ENCODE results near the gene CASP2. TPM values are rescaled to one million over a fixed set of nuclear protein-coding genes. Genes with fewer than 3 reads are reported as not detected.
A peak's percentile ranks its signal among the peaks of the same experiment; 100 is the strongest.

The CASP2 gene
- total RNA-seq, 1 experiment from 2014 or later, result 13.1 TPM

- no peaks in the 10 kb centered on the region for H3K27me3 ChIP-seq (ENCODE audit: control insufficient read depth, insufficient read depth, low read length)
- peaks cover 49% of the 10 kb centered on the region for H3K36me3 ChIP-seq (replicated peaks; ENCODE audit: control insufficient read depth, insufficient read depth, low read length)
- H3K4me3 ChIP-seq (ENCODE audit: insufficient read depth, low read depth, low read length), result no peak overlapping the region
- DNase-seq, result no peak
Measured at GRCh38 chr7:143295870-143296269, 7.7 kb downstream of the CASP2 start.

- Histone ChIP-seq H3K27me3 (ENCODE audit: control insufficient read depth, insufficient read depth, low read length) (no peaks in the 10 kb centered on the region), H3K4me3 (ENCODE audit: insufficient read depth, low read depth, low read length) (no peak overlapping the region), H3K36me3 (replicated peaks; ENCODE audit: control insufficient read depth, insufficient read depth, low read length) (peaks cover 55% of the 10 kb centered on the region)
- DNase-seq, result no peak
Measured at GRCh38 chr7:143296686-143297085, 8.5 kb downstream of the CASP2 start.

GRCh38 chr7:143299346-143299745 lies 11.2 kb downstream of the CASP2 start:
- no peaks in the 10 kb centered on the region for H3K27me3 ChIP-seq (ENCODE audit: control insufficient read depth, insufficient read depth, low read length)
- peaks cover 52% of the 10 kb centered on the region for H3K36me3 ChIP-seq (replicated peaks; ENCODE audit: control insufficient read depth, insufficient read depth, low read length)
- H3K4me3 ChIP-seq (ENCODE audit: insufficient read depth, low read depth, low read length), result no peak overlapping the region
- DNase-seq, result no peak

GRCh38 chr7:143299840-143300239 lies 11.7 kb downstream of the CASP2 start:
- Histone ChIP-seq H3K4me3 (ENCODE audit: insufficient read depth, low read depth, low read length) (no peak overlapping the region), H3K36me3 (replicated peaks; ENCODE audit: control insufficient read depth, insufficient read depth, low read length) (peaks cover 53% of the 10 kb centered on the region), H3K27me3 (ENCODE audit: control insufficient read depth, insufficient read depth, low read length) (no peaks in the 10 kb centered on the region)
- peak; percentile 81 for DNase-seq

- DNase-seq, result no peak
- no peaks in the 10 kb centered on the region for H3K27me3 ChIP-seq (ENCODE audit: control insufficient read depth, insufficient read depth, low read length)
Measured at GRCh38 chr7:143300959-143301935, 13.1 kb downstream of the CASP2 start.

GRCh38 chr7:143303733-143304132 lies 15.6 kb downstream of the CASP2 start:
- Histone ChIP-seq H3K4me3 (ENCODE audit: insufficient read depth, low read depth, low read length) (no peak overlapping the region), H3K36me3 (replicated peaks; ENCODE audit: control insufficient read depth, insufficient read depth, low read length) (peaks cover 53% of the 10 kb centered on the region), H3K27me3 (ENCODE audit: control insufficient read depth, insufficient read depth, low read length) (no peaks in the 10 kb centered on the region)
- DNase-seq, result no peak

More at GRCh38 chr7:143300959-143301935, 13.1 kb downstream of the CASP2 start:
- H3K4me3 ChIP-seq (ENCODE audit: insufficient read depth, low read depth, low read length), result no peak overlapping the region
- peaks cover 53% of the 10 kb centered on the region for H3K36me3 ChIP-seq (replicated peaks; ENCODE audit: control insufficient read depth, insufficient read depth, low read length)

GRCh38 chr7:143304938-143305337 lies 16.8 kb downstream of the CASP2 start:
- Histone ChIP-seq H3K36me3 (replicated peaks; ENCODE audit: control insufficient read depth, insufficient read depth, low read length) (peaks cover 52% of the 10 kb centered on the region), H3K27me3 (ENCODE audit: control insufficient read depth, insufficient read depth, low read length) (no peaks in the 10 kb centered on the region), H3K4me3 (ENCODE audit: insufficient read depth, low read depth, low read length) (no peak overlapping the region)
- no peak for DNase-seq

- no peaks in the 10 kb centered on the region for H3K27me3 ChIP-seq (ENCODE audit: control insufficient read depth, insufficient read depth, low read length)
- DNase-seq, result peak; percentile 79
- H3K4me3 ChIP-seq (ENCODE audit: insufficient read depth, low read depth, low read length), result no peak overlapping the region
- H3K36me3 ChIP-seq (replicated peaks; ENCODE audit: control insufficient read depth, insufficient read depth, low read length), result peaks cover 46% of the 10 kb centered on the region
Measured at GRCh38 chr7:143305423-143306070, 17.4 kb downstream of the CASP2 start.

- Histone ChIP-seq H3K4me3 (ENCODE audit: insufficient read depth, low read depth, low read length) (no peak overlapping the region), H3K36me3 (replicated peaks; ENCODE audit: control insufficient read depth, insufficient read depth, low read length) (peaks cover 27% of the 10 kb centered on the region), H3K27me3 (ENCODE audit: control insufficient read depth, insufficient read depth, low read length) (no peaks in the 10 kb centered on the region)
- DNase-seq, result no peak
Measured at GRCh38 chr7:143308632-143309031, 20.5 kb downstream of the CASP2 start.

- Histone ChIP-seq H3K27me3 (ENCODE audit: control insufficient read depth, insufficient read depth, low read length) (no peaks in the 10 kb centered on the region), H3K36me3 (replicated peaks; ENCODE audit: control insufficient read depth, insufficient read depth, low read length) (no peaks in the 10 kb centered on the region)
- no peak for DNase-seq
Measured at GRCh38 chr7:143314127-143314526, 26.0 kb downstream of the CASP2 start.

GRCh38 chr7:143315776-143316175 lies 27.6 kb downstream of the CASP2 start, which contains the start of gene CLCN1:
TSS of gene CLCN1 (plus strand) at chr7:143316111. CDS start at chr7:143316213, 102 bp downstream.
- Histone ChIP-seq H3K27me3 (ENCODE audit: control insufficient read depth, insufficient read depth, low read length) (no peaks in the 10 kb centered on the region), H3K4me3 (ENCODE audit: insufficient read depth, low read depth, low read length) (no peak within 1 kb of the TSS), H3K36me3 (replicated peaks; ENCODE audit: control insufficient read depth, insufficient read depth, low read length) (no peaks in the 10 kb centered on the region)
- no peak for DNase-seq

More at GRCh38 chr7:143314127-143314526, 26.0 kb downstream of the CASP2 start:
- H3K4me3 ChIP-seq (ENCODE audit: insufficient read depth, low read depth, low read length), result no peak overlapping the region

GRCh38 chr7:143316492-143316891 lies 28.3 kb downstream of the CASP2 start:
- H3K27me3 ChIP-seq (ENCODE audit: control insufficient read depth, insufficient read depth, low read length), result no peaks in the 10 kb centered on the region
- DNase-seq, result no peak
- H3K4me3 ChIP-seq (ENCODE audit: insufficient read depth, low read depth, low read length), result no peak overlapping the region
- H3K36me3 ChIP-seq (replicated peaks; ENCODE audit: control insufficient read depth, insufficient read depth, low read length), result no peaks in the 10 kb centered on the region

GRCh38 chr7:143318661-143319060 lies 30.5 kb downstream of the CASP2 start:
- Histone ChIP-seq H3K4me3 (ENCODE audit: insufficient read depth, low read depth, low read length) (no peak overlapping the region), H3K36me3 (replicated peaks; ENCODE audit: control insufficient read depth, insufficient read depth, low read length) (no peaks in the 10 kb centered on the region), H3K27me3 (ENCODE audit: control insufficient read depth, insufficient read depth, low read length) (no peaks in the 10 kb centered on the region)
- DNase-seq, result no peak

GRCh38 chr7:143320620-143321019 lies 32.5 kb downstream of the CASP2 start:
- DNase-seq, result no peak
- Histone ChIP-seq H3K4me3 (ENCODE audit: insufficient read depth, low read depth, low read length) (no peak overlapping the region), H3K27me3 (ENCODE audit: control insufficient read depth, insufficient read depth, low read length) (no peaks in the 10 kb centered on the region), H3K36me3 (replicated peaks; ENCODE audit: control insufficient read depth, insufficient read depth, low read length) (no peaks in the 10 kb centered on the region)

GRCh38 chr7:143321242-143321641 lies 33.1 kb downstream of the CASP2 start:
- DNase-seq, result peak; percentile 52
- Histone ChIP-seq H3K4me3 (ENCODE audit: insufficient read depth, low read depth, low read length) (no peak overlapping the region), H3K36me3 (replicated peaks; ENCODE audit: control insufficient read depth, insufficient read depth, low read length) (no peaks in the 10 kb centered on the region), H3K27me3 (ENCODE audit: control insufficient read depth, insufficient read depth, low read length) (no peaks in the 10 kb centered on the region)

All from H7 (cell line).